MM.1S (cell line): ENCODE results near the gene LRRC10B.

Experiments used
- DNase-seq: peaks from one replicate; pipeline ENCODE4 v3.0.0-alpha.2; 2015
- H2AFZ ChIP-seq: fragments of 300-600 bp; sonication (generic); 2 replicates; pipeline ENCODE4 v1.6.0; 2016; ENCODE audit warnings: antibody characterized with exemption, low read length
- H3F3A ChIP-seq: fragments of 300-600 bp; sonication (generic); 2 replicates; pipeline ENCODE4 v1.6.1; 2016; ENCODE audit warnings: mild to moderate bottlenecking, antibody characterized with exemption, low read length, moderate library complexity, mixed read lengths; ENCODE audit not compliant: insufficient read depth
- H3K27ac ChIP-seq: fragments of 300-600 bp; sonication (generic); 2 replicates; pipeline ENCODE4 v1.5.1; 2016; ENCODE audit warnings: mild to moderate bottlenecking, low read length
- H3K27me3 ChIP-seq: fragments of 300-600 bp; sonication (generic); replicated peaks from 2 replicates; pipeline ENCODE4 v1.6.0; 2016; ENCODE audit warnings: low read length; ENCODE audit not compliant: insufficient read depth
- H3K36me3 ChIP-seq: fragments of 300-600 bp; sonication (generic); replicated peaks from 2 replicates; pipeline ENCODE4 v1.6.1; 2016; ENCODE audit warnings: mild to moderate bottlenecking, low read length, mixed read lengths; ENCODE audit not compliant: insufficient read depth
- H3K4me1 ChIP-seq: fragments of 300-600 bp; sonication (generic); 2 replicates; pipeline ENCODE4 v1.6.1; 2016; ENCODE audit warnings: low read length, mixed read lengths
- H3K4me2 ChIP-seq: fragments of 300-600 bp; sonication (generic); 2 replicates; pipeline ENCODE4 v1.6.0; 2016; ENCODE audit warnings: low read depth, low read length
- H3K4me3 ChIP-seq: fragments of 300-600 bp; sonication (generic); 2 replicates; pipeline ENCODE4 v1.5.1; 2016; ENCODE audit warnings: low read length, mixed read lengths
- H3K79me2 ChIP-seq: fragments of 300-600 bp; sonication (generic); 2 replicates; pipeline ENCODE4 v1.6.1; 2016; ENCODE audit warnings: mixed run types, low read length, mixed read lengths
- H3K9ac ChIP-seq: fragments of 300-600 bp; sonication (generic); 2 replicates; pipeline ENCODE4 v1.6.1; 2016; ENCODE audit warnings: low read length, mixed read lengths
- H3K9me2 ChIP-seq: fragments of 300-600 bp; sonication (generic); replicated peaks from 2 replicates; pipeline ENCODE4 v1.6.1; 2016; ENCODE audit warnings: mild to moderate bottlenecking, low read length, mixed read lengths; ENCODE audit not compliant: insufficient read depth
- H3K9me3 ChIP-seq: fragments of 300-600 bp; sonication (generic); replicated peaks from 2 replicates; pipeline ENCODE4 v1.6.1; 2016; ENCODE audit warnings: mild to moderate bottlenecking, low read length, mixed read lengths; ENCODE audit not compliant: insufficient read depth
- H4K20me1 ChIP-seq: fragments of 300-600 bp; sonication (generic); 2 replicates; pipeline ENCODE4 v1.6.1; 2016; ENCODE audit warnings: mild to moderate bottlenecking, low read length, moderate library complexity, mixed read lengths; ENCODE audit not compliant: insufficient read depth
- EZH2 ChIP-seq: fragments of 300-600 bp; sonication (generic); optimal IDR thresholded peaks from 2 replicates; pipeline ENCODE3; 2017; ENCODE audit warnings: low read depth, mild to moderate bottlenecking, antibody characterized with exemption, low read length, mixed read lengths
- EZH2phosphoT487 ChIP-seq: fragments of 300-600 bp; sonication (generic); IDR thresholded peaks from 2 replicates; pipeline ENCODE4 v1.6.1; 2018; ENCODE audit warnings: antibody characterized with exemption, low read length
- TF ChIP-seq, protein P1 (sequence below): fragments of 300-600 bp; sonication (generic); IDR thresholded peaks from 2 replicates; pipeline ENCODE4 v1.5.1; 2016; ENCODE audit warnings: antibody characterized with exemption, low read length, mixed read lengths

The LRRC10B gene

DNA sequence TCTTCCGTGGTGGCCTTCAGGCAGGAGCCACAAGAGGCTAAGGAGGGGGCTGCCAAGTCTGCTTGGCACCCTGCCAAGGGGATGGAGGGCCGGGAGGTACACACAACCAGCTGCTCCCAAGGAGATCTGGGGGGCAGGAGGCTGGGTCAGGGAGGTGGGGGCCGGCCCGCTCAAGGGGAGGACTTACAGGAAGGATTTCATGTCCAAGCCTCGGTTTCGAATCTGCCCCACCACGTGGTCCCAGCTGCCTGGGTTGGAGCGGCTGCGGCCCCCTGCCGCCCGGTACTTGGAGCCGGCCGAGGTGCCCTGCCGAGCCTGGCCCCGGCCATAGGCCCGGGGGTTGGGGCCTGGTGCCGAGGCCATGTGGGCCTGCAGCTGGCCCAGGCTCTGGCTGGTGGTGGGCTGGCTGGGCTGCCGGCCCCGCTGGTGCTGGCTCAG, 33.5 kb downstream of the LRRC10B start:
- H2AFZ ChIP-seq, result no peak overlapping the region
- no peaks in the 10 kb centered on the region for H3K9me3 ChIP-seq
- no peak overlapping the region for H3K9ac ChIP-seq
- TF ChIP-seq, protein P1, sequence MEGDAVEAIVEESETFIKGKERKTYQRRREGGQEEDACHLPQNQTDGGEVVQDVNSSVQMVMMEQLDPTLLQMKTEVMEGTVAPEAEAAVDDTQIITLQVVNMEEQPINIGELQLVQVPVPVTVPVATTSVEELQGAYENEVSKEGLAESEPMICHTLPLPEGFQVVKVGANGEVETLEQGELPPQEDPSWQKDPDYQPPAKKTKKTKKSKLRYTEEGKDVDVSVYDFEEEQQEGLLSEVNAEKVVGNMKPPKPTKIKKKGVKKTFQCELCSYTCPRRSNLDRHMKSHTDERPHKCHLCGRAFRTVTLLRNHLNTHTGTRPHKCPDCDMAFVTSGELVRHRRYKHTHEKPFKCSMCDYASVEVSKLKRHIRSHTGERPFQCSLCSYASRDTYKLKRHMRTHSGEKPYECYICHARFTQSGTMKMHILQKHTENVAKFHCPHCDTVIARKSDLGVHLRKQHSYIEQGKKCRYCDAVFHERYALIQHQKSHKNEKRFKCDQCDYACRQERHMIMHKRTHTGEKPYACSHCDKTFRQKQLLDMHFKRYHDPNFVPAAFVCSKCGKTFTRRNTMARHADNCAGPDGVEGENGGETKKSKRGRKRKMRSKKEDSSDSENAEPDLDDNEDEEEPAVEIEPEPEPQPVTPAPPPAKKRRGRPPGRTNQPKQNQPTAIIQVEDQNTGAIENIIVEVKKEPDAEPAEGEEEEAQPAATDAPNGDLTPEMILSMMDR, result no peak
- no peak for TF ChIP-seq EZH2phosphoT487
- TF ChIP-seq EZH2, result no peak
- no peaks in the 10 kb centered on the region for H3K79me2 ChIP-seq
- H3K36me3 ChIP-seq, result no peaks in the 10 kb centered on the region
- H3K27me3 ChIP-seq, result peaks cover 95% of the 10 kb centered on the region
- no peaks in the 10 kb centered on the region for H4K20me1 ChIP-seq
- no peaks in the 10 kb centered on the region for H3F3A ChIP-seq
- no peak overlapping the region for H3K27ac ChIP-seq
- H3K4me3 ChIP-seq, result no peak overlapping the region
- no peak for DNase-seq
- no peaks in the 10 kb centered on the region for H3K4me1 ChIP-seq
- H3K9me2 ChIP-seq, result no peaks in the 10 kb centered on the region
- no peak overlapping the region for H3K4me2 ChIP-seq

DNA sequence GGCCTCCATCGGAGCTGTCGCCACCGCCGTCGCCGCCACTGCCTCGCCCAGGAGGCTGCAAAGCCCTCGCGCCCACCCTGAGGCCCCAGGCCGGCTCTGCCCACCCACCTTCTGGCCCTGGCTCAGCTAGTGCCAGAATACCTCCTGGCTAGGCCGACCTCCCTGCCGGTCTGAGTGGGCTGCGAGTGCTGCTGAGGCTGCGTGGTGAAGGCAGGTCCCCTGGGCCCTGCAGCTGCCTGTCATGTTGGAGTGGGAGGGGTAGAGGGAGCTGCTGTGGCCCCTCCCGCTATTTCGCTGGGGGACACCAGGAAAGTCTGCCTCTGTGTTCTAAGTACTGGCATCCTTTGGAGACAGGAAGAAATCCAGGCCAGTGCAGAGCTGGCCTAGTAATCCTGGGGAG, 34.2 kb downstream of the LRRC10B start:
- no peaks in the 10 kb centered on the region for H3K9me3 ChIP-seq

DNA sequence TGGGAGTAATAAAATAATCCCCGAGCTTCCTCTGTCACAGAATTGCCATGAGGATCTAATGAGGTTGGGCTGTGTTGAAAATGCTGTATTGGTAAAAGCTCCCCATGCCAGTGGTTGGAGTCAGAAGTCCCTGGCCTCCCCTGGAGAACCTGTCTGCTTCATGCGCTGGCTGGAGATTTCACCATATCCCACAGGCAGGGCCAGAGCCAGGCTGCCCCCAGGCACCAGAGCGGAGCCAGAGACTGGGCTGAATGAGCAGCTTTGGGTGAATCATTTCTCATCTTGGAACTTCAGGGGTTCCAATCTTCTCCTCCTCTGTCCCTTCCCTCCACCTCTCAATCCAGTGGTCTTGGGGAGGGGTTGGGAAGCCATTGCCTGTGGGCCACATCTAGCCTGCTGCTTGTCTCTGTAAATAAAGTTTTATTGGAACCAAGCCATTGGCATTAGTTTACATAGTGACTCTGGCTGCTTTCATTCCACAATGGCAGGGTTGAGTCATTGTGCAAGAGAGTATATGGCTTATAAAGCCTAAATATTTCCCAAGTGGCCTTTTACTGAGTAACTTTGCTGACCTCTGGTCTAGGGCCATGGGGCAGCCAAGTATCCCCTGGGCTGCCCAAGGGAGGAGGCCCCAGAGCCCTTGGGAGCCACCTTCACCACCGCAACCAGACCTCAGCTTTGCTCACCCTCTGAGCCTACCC, 35.2 kb downstream of the LRRC10B start:
- Histone ChIP-seq H3F3A (no peaks in the 10 kb centered on the region), H3K4me2 (no peak overlapping the region), H3K27ac (no peak overlapping the region), H3K9ac (no peak overlapping the region), H3K9me2 (no peaks in the 10 kb centered on the region), H3K27me3 (peaks cover 95% of the 10 kb centered on the region), H3K4me1 (no peaks in the 10 kb centered on the region), H3K9me3 (no peaks in the 10 kb centered on the region), H3K36me3 (no peaks in the 10 kb centered on the region), H2AFZ (no peak overlapping the region), H3K79me2 (no peaks in the 10 kb centered on the region), H3K4me3 (no peak overlapping the region), H4K20me1 (no peaks in the 10 kb centered on the region)
- no peak for TF ChIP-seq EZH2
- TF ChIP-seq EZH2phosphoT487, result no peak
- no peak for DNase-seq

More for the DNA sequence above, 34.2 kb downstream of the LRRC10B start:
- H3K4me2 ChIP-seq, result no peak overlapping the region
- no peak overlapping the region for H3K27ac ChIP-seq
- H3F3A ChIP-seq, result no peaks in the 10 kb centered on the region
- H3K9ac ChIP-seq, result no peak overlapping the region
- TF ChIP-seq EZH2phosphoT487 (no peak), EZH2 (no peak)
- TF ChIP-seq, protein P1, result no peak
- H3K79me2 ChIP-seq, result no peaks in the 10 kb centered on the region
- H3K4me1 ChIP-seq, result no peaks in the 10 kb centered on the region
- DNase-seq, result no peak
- H2AFZ ChIP-seq, result no peak overlapping the region
- H3K36me3 ChIP-seq, result no peaks in the 10 kb centered on the region
- no peaks in the 10 kb centered on the region for H4K20me1 ChIP-seq
- H3K9me2 ChIP-seq, result no peaks in the 10 kb centered on the region
- no peak overlapping the region for H3K4me3 ChIP-seq
- H3K27me3 ChIP-seq, result peaks cover 95% of the 10 kb centered on the region

DNA sequence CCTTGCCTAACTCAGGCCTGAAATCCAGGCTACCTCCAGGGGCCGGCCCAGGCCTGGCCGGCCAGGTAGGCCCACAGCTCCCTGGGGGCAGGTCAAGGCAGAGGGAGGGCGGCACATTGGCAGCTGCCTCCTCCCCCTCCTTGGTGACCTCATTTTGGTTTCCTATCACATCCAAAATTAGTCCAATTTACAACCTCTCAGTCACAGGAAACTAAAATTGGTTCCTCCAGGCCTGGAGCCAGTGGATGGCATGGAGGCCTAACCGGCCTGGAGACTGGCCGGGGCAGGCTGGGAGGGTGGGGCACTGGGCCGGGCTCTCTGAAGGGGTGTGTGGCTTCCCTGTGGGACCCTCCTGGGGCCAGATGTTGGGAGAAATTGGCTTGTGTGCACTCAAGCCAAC, 35.9 kb downstream of the LRRC10B start:
- no peaks in the 10 kb centered on the region for H3K9me3 ChIP-seq
- H3F3A ChIP-seq, result no peaks in the 10 kb centered on the region
- TF ChIP-seq EZH2phosphoT487 (no peak), EZH2 (no peak)
- TF ChIP-seq, protein P1, result no peak
- H4K20me1 ChIP-seq, result no peaks in the 10 kb centered on the region
- no peak overlapping the region for H3K27ac ChIP-seq
- peaks cover 95% of the 10 kb centered on the region for H3K27me3 ChIP-seq
- H3K36me3 ChIP-seq, result no peaks in the 10 kb centered on the region
- DNase-seq, result no peak
- H3K4me3 ChIP-seq, result no peak overlapping the region
- H3K4me1 ChIP-seq, result no peaks in the 10 kb centered on the region
- no peak overlapping the region for H2AFZ ChIP-seq
- H3K4me2 ChIP-seq, result no peak overlapping the region
- H3K79me2 ChIP-seq, result no peaks in the 10 kb centered on the region
- H3K9me2 ChIP-seq, result no peaks in the 10 kb centered on the region
- no peak overlapping the region for H3K9ac ChIP-seq
